Upper lobe of right lung (tissue), 1 donor: ENCODE results near the gene FANCD2OS. TPM values are rescaled to one million over a fixed set of nuclear protein-coding genes. Genes with fewer than 3 reads are reported as not detected.

Experiments
- ATAC-seq: fragments of 200-7000 bp; cut with Tn5 transposase; one replicate; pipeline ENCODE4 v1.9.1; 2020; ENCODE audit warnings: mild to moderate bottlenecking, moderate library complexity
- DNase-seq: peaks from one replicate; pipeline ENCODE4 v3.0.0-alpha.2; 2020
- H3K27ac ChIP-seq: fragments of 200-600 bp; one replicate; pipeline ENCODE4 v1.8.0; 2022
- H3K27me3 ChIP-seq: fragments of 200-600 bp; one replicate; pipeline ENCODE4 v1.8.0; 2022; ENCODE audit warnings: mild to moderate bottlenecking
- H3K36me3 ChIP-seq: fragments of 200-600 bp; one replicate; pipeline ENCODE4 v1.8.0; 2022
- H3K4me1 ChIP-seq: fragments of 200-600 bp; one replicate; pipeline ENCODE4 v1.8.0; 2022
- H3K4me3 ChIP-seq: fragments of 200-600 bp; one replicate; pipeline ENCODE4 v1.8.0; 2022; ENCODE audit warnings: mild to moderate bottlenecking
- H3K9me3 ChIP-seq: fragments of 200-600 bp; one replicate; pipeline ENCODE4 v1.8.0; 2022
- CTCF ChIP-seq: fragments of 200-600 bp; IDR thresholded peaks from one replicate; pipeline ENCODE4 v1.8.0; 2022; ENCODE audit warnings: antibody characterized with exemption
- intact Hi-C: fragments of 100-400 bp; cut with DNase I; formaldehyde crosslinking; loops from one replicate; pipeline ENCODE4 v1.11.0; 2022
- long read RNA-seq: library from polyadenylated mRNA; unstranded; transcript quantifications from one replicate; pipeline ENCODE4 v2.0.0, GENCODE V29; 2021
- total RNA-seq: library from RNA; stranded (reverse); fragmentation: NEBNext Ultra II Directional; extraction: Animal tissue kit (Norgen Biotek cat#: 25700); gene quantifications from one replicate; pipeline ENCODE4 v1.2.1, GENCODE V29; 2021
- donor health status: DM: no; HTN: yes; CAD: no; lungs with severe emphysema.

FANCD2OS gene
- total RNA-seq, result not detected
- long read RNA-seq, partial matches to known transcripts, result 0 of 1 reads
- long read RNA-seq, other reads (novel, unspliced or antisense), result 1 of 1 reads

GRCh38 chr3:10108091-10108490 is at the start of gene FANCD2OS:
FANCD2OS (minus strand) TSS chr3:10108255; CDS start chr3:10104774, 3,481 bp downstream.
- DNase-seq (no peak), ATAC-seq (no peak)
- Histone ChIP-seq H3K9me3 (no peaks in the 10 kb centered on the region), H3K4me3 (no peak within 1 kb of the TSS), H3K27ac (no peak within 1 kb of the TSS), H3K4me1 (no peaks in the 10 kb centered on the region), H3K36me3 (no peaks in the 10 kb centered on the region), H3K27me3 (no peaks in the 10 kb centered on the region)
- TF ChIP-seq CTCF, result no peak
- intact Hi-C loops, result no loop called here

GRCh38 chr3:10157031-10157430 is 49.0 kb upstream of the FANCD2OS start:
- no peak overlapping the region for H3K27ac ChIP-seq
- intact Hi-C loops, result no loop called here
- H3K9me3 ChIP-seq, result no peaks in the 10 kb centered on the region
- H3K4me1 ChIP-seq, result no peaks in the 10 kb centered on the region
- H3K4me3 ChIP-seq, result no peak overlapping the region
- H3K27me3 ChIP-seq, result no peaks in the 10 kb centered on the region
- no peak for ATAC-seq
- peaks cover 28% of the 10 kb centered on the region for H3K36me3 ChIP-seq
- no peak for TF ChIP-seq CTCF
- DNase-seq, result no peak

- peaks cover 42% of the 10 kb centered on the region for H3K36me3 ChIP-seq
- no peaks in the 10 kb centered on the region for H3K9me3 ChIP-seq
- H3K27me3 ChIP-seq, result no peaks in the 10 kb centered on the region
- no peak for DNase-seq
- H3K27ac ChIP-seq, result no peak overlapping the region
- no peak for TF ChIP-seq CTCF
- no peak for ATAC-seq
- H3K4me3 ChIP-seq, result no peak overlapping the region
- intact Hi-C loops, result no loop called here
- no peaks in the 10 kb centered on the region for H3K4me1 ChIP-seq
Observed at GRCh38 chr3:10155658-10156057, 47.6 kb upstream of the FANCD2OS start.

- DNase-seq, result no peak
- Histone ChIP-seq H3K4me1 (no peaks in the 10 kb centered on the region), H3K36me3 (peaks cover 47% of the 10 kb centered on the region), H3K4me3 (no peak overlapping the region), H3K27me3 (no peaks in the 10 kb centered on the region), H3K9me3 (no peaks in the 10 kb centered on the region), H3K27ac (no peak overlapping the region)
- ATAC-seq, result no peak
- no peak for TF ChIP-seq CTCF
- intact Hi-C loops, result no loop called here
Observed at GRCh38 chr3:10155123-10155472, 47.0 kb upstream of the FANCD2OS start.

GRCh38 chr3:10154335-10155122 is 46.5 kb upstream of the FANCD2OS start:
- Histone ChIP-seq H3K9me3 (no peaks in the 10 kb centered on the region), H3K27ac (no peak overlapping the region), H3K4me3 (no peak overlapping the region), H3K4me1 (no peaks in the 10 kb centered on the region), H3K36me3 (peaks cover 53% of the 10 kb centered on the region), H3K27me3 (no peaks in the 10 kb centered on the region)
- ATAC-seq (no peak), DNase-seq (no peak)
- intact Hi-C loops, result no loop called here
- no peak for TF ChIP-seq CTCF
